ENCODE data around the gene RPS6KB1.

Gene RPS6KB1
- long read RNA-seq, full-length matches to known transcripts, result 120 of 169 reads
- long read RNA-seq, partial matches to known transcripts, result 5 of 169 reads
- long read RNA-seq, other reads (novel, unspliced or antisense), result 44 of 169 reads

DNA sequence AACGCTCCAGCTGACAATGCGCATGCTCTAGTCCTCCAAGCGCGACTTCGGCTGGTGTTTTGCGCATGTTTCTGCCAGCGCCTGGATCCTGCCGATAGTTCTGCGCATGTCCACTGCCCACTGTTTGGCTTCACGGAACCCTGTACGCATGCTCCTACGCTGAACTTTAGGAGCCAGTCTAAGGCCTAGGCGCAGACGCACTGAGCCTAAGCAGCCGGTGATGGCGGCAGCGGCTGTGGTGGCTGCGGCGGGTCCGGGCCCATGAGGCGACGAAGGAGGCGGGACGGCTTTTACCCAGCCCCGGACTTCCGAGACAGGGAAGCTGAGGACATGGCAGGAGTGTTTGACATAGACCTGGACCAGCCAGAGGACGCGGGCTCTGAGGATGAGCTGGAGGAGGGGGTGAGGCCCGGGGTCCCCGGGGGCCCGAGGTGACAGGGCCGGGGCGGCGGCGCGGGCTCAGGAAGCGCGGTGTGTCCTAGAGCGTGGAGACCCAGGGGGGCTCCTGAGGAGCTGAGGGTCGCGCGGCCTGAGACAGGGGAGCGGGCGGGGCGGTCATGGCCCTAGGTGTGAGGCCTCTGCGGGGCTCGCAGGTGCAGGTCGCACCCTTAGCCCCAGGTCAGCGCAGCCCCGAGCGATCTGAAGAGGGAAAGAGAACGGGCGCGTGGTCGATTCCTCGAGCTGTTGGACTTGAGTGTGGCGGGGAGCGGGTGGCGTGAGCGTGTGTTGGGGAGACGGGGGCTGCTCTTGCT is at the start of gene RPS6KB1, which contains the start of gene TUBD1:
Gene RPS6KB1 (plus strand): TSS at position 198 of the 752 bp plus-strand sequence. CDS start 64 bp downstream, at position 262.
Gene TUBD1 (minus strand): TSS at position 20 of the 752 bp plus-strand sequence. CDS start 1,941 bp downstream, outside the sequence.
- no peak for TF ChIP-seq GABPA (IDR thresholded peaks at IDR 0.05; ENCODE audit: low read depth)
- no peak for TF ChIP-seq SPI1 (IDR thresholded peaks at IDR 0.05; ENCODE audit: borderline replicate concordance, low read depth)
- TF ChIP-seq, protein P1, sequence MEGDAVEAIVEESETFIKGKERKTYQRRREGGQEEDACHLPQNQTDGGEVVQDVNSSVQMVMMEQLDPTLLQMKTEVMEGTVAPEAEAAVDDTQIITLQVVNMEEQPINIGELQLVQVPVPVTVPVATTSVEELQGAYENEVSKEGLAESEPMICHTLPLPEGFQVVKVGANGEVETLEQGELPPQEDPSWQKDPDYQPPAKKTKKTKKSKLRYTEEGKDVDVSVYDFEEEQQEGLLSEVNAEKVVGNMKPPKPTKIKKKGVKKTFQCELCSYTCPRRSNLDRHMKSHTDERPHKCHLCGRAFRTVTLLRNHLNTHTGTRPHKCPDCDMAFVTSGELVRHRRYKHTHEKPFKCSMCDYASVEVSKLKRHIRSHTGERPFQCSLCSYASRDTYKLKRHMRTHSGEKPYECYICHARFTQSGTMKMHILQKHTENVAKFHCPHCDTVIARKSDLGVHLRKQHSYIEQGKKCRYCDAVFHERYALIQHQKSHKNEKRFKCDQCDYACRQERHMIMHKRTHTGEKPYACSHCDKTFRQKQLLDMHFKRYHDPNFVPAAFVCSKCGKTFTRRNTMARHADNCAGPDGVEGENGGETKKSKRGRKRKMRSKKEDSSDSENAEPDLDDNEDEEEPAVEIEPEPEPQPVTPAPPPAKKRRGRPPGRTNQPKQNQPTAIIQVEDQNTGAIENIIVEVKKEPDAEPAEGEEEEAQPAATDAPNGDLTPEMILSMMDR (IDR thresholded peaks at IDR 0.05; ENCODE audit: insufficient read depth, low read length), result no peak
- TF ChIP-seq POLR2AphosphoS5 (IDR thresholded peaks at IDR 0.05; ENCODE audit: low read depth), result peak; percentile 94
- TF ChIP-seq, protein P2, sequence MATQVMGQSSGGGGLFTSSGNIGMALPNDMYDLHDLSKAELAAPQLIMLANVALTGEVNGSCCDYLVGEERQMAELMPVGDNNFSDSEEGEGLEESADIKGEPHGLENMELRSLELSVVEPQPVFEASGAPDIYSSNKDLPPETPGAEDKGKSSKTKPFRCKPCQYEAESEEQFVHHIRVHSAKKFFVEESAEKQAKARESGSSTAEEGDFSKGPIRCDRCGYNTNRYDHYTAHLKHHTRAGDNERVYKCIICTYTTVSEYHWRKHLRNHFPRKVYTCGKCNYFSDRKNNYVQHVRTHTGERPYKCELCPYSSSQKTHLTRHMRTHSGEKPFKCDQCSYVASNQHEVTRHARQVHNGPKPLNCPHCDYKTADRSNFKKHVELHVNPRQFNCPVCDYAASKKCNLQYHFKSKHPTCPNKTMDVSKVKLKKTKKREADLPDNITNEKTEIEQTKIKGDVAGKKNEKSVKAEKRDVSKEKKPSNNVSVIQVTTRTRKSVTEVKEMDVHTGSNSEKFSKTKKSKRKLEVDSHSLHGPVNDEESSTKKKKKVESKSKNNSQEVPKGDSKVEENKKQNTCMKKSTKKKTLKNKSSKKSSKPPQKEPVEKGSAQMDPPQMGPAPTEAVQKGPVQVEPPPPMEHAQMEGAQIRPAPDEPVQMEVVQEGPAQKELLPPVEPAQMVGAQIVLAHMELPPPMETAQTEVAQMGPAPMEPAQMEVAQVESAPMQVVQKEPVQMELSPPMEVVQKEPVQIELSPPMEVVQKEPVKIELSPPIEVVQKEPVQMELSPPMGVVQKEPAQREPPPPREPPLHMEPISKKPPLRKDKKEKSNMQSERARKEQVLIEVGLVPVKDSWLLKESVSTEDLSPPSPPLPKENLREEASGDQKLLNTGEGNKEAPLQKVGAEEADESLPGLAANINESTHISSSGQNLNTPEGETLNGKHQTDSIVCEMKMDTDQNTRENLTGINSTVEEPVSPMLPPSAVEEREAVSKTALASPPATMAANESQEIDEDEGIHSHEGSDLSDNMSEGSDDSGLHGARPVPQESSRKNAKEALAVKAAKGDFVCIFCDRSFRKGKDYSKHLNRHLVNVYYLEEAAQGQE (IDR thresholded peaks at IDR 0.05; ENCODE audit: insufficient replicate concordance, low read depth), result peak; percentile 61
- peak within 1 kb of the TSS; percentile 85 for H3K27ac ChIP-seq (replicated peaks)
- peak within 1 kb of the TSS; percentile 99 for H3K4me3 ChIP-seq (replicated peaks; ENCODE audit: insufficient read depth, low read length)
- no peaks in the 10 kb centered on the region for H3K27me3 ChIP-seq (ENCODE audit: insufficient read depth, poor library complexity, severe bottlenecking)
- peak; percentile 98 to 99 for DNase-seq (ENCODE audit: low read depth in 1 of 2, low spot score in 1 of 2)

DNA sequence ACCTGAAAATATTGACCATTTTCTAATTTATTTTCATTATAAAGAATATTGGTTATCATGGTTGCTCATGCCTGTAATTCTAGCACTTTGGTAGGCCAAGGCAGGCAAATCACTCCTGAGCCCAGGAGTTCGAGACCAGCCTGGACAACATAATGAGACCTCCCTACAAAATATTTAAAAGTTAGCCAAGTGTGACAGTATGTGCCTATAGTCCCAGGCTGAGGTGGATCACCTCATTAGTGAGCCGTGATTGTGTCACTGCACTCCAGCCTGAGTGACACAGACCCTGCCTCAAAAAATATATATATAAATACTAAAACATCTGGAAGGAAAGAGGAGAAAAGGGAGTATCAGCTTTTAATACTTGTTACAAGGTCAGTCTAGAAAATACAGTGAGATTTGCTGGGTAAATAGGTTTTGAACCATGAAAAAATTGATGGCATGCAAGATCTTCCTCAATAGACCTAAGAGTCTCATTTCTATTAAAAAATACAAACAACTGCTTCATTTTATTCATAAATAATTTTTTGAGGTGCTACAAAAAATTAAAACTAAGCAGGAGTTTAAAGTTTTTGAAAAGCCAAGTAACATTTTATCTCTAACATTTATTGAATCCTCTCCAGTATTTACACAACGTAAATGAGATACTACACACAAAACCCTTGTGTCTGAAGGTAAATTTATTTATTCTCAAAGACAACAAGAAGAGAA is 47.9 kb upstream of the RPS6KB1 start:
- DNase-seq (ENCODE audit: low read depth in 1 of 2, low spot score in 1 of 2), result no peak
- Histone ChIP-seq H3K27ac (replicated peaks) (peak overlapping the region; percentile 46; the same call in 1 of the 2 replicates), H3K27me3 (ENCODE audit: insufficient read depth, poor library complexity, severe bottlenecking) (no peaks in the 10 kb centered on the region), H3K4me3 (replicated peaks; ENCODE audit: insufficient read depth, low read length) (no peak overlapping the region)
- TF ChIP-seq GABPA (IDR thresholded peaks at IDR 0.05; ENCODE audit: low read depth), result no peak
- TF ChIP-seq, protein P2 (IDR thresholded peaks at IDR 0.05; ENCODE audit: insufficient replicate concordance, low read depth), result no peak
- no peak for TF ChIP-seq SPI1 (IDR thresholded peaks at IDR 0.05; ENCODE audit: borderline replicate concordance, low read depth)
- no peak for TF ChIP-seq POLR2AphosphoS5 (IDR thresholded peaks at IDR 0.05; ENCODE audit: low read depth)
- TF ChIP-seq, protein P1 (IDR thresholded peaks at IDR 0.05; ENCODE audit: insufficient read depth, low read length), result no peak

DNA sequence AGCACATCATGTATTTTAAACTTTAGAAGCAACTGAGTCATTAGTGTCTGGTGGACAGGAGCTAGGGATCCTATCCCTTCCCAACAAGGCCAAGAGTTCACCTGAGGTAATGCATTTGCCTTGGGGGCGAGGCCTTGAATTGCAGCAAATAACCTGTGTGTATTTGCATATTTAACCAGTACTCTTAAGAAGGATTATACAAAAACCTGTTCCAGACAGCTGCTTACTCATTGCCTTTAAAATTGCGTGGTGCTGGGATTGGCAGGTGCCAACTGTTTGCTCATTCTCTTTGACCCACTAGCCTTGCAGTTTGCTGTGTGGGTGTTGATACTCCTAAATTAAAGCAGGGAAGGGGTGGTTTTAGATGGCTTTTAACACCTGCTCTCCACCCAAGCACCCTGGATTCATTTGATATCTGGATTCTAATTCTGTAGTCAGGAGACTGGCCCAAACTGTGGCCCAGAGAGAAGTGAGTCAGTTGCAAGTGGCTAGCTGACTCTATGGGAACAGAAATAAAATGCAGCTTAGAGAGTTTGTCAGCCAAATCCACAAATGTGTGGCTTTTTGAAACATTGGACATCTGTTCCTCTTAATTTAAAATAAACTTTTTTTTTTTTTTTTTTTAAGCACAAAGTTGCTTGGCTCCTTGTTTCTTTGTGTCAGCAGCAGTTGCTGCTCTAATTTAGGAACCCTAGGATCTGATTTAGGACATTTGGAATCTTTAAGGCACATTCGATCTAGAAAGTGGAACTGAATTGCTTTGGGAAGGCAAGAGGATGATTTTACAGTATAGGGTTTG is 47.1 kb upstream of the RPS6KB1 start:
- DNase-seq (ENCODE audit: low read depth in 1 of 2, low spot score in 1 of 2), result peak in 1 of 2 experiments; percentile 12
- peak overlapping the region; percentile 46 for H3K27ac ChIP-seq (replicated peaks)
- no peak overlapping the region for H3K4me3 ChIP-seq (replicated peaks; ENCODE audit: insufficient read depth, low read length)
- no peaks in the 10 kb centered on the region for H3K27me3 ChIP-seq (ENCODE audit: insufficient read depth, poor library complexity, severe bottlenecking)
- no peak for TF ChIP-seq GABPA (IDR thresholded peaks at IDR 0.05; ENCODE audit: low read depth)
- TF ChIP-seq, protein P1 (IDR thresholded peaks at IDR 0.05; ENCODE audit: insufficient read depth, low read length), result no peak
- TF ChIP-seq, protein P2 (IDR thresholded peaks at IDR 0.05; ENCODE audit: insufficient replicate concordance, low read depth), result no peak
- no peak for TF ChIP-seq POLR2AphosphoS5 (IDR thresholded peaks at IDR 0.05; ENCODE audit: low read depth)
- no peak; the same call in 1 of the 2 replicates for TF ChIP-seq SPI1 (IDR thresholded peaks at IDR 0.05; ENCODE audit: borderline replicate concordance, low read depth)
